ENCODE results near the gene BANP.
"Not testable (repeated sequence)": the region's sequence is repeated elsewhere in the genome, so short reads cannot be mapped to it uniquely, and the experiment has no call there.

BANP gene

GRCh38 chr16:88086571-88087516 is 135.6 kb downstream of the BANP start:
- no peak for DNase-seq (ENCODE audit: low spot score)

DNA sequence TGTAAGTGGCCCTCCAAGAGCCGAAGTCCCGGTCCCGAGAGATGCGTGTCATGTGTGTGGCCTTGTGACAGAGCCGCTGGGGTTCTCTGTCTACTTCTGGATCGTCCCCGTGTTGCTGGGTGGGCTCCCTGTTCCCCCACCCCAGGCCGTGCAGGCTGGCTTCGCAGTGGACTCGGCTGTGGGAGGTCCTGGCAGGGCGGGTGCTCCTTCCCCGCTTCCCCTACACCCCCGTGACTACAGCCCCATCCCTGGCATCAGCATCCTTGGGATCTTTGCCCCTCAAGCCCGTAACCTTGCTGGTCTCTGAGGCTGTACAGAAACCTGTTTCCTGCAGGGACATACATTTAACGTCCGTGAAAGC is 136.3 kb downstream of the BANP start:
- DNase-seq (ENCODE audit: low spot score), result no peak

DNA sequence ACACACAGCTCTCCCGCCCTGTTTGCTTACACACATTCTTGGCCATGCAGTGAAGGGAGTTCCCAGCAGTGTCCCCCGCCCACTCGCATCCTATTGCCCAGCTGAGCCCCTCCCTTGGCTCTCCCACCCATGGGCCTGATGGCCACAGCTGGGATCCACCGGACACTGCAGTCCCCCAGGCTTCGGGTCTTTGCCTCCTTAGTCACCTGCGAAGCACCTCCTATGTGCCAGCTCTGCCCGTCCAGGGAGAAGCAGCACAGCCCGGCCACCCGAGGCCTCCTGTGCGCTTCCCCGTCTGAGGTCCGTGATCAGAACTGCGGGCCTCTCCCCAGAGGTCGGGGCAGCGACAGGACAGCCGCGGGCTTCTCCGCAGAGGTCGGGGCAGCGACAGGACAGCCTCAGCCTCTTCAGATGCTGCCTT is 136.9 kb downstream of the BANP start:
- no peak for DNase-seq (ENCODE audit: low spot score)

DNA sequence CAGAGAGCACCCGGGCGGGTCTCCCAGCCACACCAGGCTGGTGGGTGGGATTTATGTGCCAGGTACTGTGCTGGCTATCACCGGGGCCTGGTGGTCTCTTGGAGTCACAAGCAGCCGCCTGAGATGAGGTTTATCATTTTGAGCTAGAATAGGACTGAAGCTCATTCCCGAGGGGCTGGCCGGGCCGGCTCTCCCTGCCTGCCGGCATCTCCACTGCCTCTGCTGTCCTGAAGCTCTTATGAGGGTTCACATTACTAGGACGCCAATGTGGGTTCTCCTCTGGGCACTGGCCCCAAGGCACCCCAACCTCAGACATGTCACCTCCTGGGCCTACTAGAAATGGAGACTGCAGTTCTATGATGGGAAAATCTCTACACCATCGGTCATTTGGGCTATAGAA is 137.4 kb downstream of the BANP start:
- not testable (repeated sequence) for DNase-seq (ENCODE audit: low spot score)

DNA sequence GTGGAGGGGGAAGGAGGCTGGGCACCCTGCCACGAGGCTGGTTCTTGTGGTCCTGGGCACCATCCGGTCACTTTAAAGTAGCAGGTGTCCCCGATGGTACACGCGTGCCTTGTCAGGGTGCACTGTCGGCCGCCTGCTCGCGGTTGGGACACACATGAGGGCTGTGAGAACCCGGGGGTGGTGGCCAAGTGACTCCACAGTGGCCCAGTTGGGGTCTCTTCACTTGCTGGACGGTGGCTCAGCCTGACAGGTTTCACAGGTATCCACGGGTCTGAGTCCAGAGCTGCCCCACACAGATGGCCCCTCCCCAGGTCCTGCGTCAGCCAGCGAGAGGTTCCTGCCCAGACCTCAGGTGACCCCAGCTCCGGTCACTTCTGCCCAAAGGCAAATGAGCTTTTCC is 137.8 kb downstream of the BANP start:
- not testable (repeated sequence) for DNase-seq (ENCODE audit: low spot score)

GRCh38 chr16:88089632-88090376 is 138.6 kb downstream of the BANP start:
- DNase-seq (ENCODE audit: low spot score), result peak; percentile 62

DNA sequence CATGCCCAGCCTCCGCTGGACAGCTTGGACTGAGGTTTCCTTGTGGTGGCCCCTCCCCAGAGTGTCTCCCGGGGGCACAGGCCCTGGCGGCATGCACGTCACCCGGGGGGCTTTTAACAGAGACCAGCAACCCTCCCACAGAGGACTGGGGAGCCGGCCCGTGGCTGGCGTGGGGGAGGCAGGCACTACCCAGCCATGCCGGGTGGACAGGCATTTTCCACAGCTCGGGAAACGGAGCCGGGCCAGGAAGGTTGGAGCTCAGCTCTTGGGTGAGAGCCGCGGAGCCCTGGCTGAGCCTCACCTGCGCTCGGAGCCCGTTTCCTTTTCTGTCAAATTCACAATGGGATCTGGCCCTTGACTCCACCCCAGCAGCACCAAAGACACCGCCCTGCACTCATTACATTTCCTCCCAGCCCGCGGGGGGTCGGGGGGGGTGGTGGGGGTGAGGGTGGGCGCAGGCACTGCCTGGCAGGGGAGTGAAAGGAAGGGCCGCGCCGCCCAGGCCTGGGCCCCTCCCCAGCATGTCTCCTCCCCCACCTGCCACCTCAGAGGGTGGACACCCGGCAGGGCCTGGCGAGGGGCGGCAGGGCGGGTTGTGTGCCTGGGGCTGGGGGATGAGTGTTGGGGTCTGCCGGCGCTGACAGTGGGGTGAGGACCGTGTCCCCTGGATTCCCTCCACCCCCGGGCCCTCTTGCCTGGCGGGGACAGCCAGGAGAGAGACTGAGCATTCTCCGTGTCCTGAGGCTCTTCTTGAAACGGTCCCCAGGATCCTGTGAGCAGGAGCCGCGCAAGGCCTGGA is 139.3 kb downstream of the BANP start:
- DNase-seq (ENCODE audit: low spot score), result peak; percentile 21

DNA sequence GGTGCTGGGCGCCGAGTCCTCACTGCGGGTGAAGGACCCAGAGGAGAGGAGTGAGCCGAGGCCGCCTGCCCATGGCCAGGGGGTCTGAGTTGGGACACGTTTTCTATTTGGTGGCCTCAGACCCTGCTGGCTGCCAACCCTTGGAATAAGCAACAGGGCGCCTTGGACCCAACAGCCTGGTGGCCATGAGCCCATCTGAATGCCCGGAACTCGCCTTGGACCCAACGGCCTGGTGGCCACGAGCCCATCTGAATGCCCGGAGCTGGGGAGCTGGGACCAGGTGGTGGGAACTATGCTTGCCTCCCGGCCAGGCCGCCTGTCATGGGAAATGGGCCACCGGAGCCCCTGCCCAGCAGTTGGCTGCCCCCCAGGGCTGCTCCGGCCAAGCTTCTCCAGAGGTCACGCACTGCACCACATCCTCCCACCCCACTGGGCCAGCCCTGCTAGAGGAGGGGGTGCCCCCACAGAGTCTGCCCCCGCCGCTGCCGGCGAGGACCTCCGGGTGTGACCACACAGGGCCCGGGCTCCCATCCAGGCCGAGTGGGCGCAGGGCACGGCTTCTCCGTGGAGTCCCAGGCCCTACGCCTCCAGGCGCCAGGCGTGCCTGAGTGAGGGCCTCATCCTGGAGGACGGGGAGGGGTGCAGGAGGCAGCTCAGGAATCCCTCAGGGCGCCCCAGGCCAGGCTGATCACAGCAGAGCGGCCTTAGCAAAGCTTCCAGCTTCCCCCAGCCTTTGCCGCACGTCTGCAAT is 140.2 kb downstream of the BANP start:
- not testable (repeated sequence) for DNase-seq (ENCODE audit: low spot score)

- not testable (repeated sequence) for DNase-seq (ENCODE audit: low spot score)
These were observed 140.7 kb downstream of the BANP start for GRCh38 chr16:88091972-88092302.

DNA sequence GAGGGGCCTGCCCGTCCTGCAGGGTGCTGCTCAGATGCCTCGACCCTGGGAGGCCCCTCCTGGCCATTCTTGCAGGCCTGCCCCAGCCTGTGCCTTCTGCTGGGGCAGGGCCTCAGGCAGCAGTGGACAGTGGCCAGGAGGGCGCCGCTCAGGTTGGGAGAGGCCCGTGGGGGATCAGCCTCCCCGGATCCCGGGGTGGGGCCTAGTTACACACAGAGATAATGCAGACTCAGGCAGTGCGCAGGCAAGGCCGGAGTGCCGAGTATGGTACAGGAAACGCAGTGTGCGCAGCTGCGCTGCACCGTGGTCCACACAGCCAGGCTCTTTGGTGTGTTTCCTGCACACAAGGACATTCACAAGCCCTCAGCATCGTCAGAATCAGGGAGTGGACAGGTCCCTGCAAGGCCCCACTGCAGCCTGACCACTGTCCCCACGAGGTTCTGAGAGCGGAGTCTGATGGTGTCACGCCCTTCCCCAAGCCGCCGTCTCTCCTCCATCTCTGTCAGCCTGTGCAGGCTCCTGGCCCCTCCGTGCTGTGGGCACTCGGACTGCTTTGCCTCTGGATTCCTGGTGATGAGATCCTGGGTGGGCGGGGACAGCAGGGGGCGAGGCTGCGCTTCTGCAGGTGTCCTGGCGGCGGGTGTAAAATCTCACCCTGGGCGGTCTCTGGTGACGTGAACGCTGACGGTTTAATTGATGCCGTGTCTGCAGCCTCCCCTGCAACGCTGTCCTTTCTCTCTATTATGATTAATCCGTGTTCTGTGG is 141.7 kb downstream of the BANP start:
- DNase-seq (ENCODE audit: low spot score), result not testable (repeated sequence)

DNA sequence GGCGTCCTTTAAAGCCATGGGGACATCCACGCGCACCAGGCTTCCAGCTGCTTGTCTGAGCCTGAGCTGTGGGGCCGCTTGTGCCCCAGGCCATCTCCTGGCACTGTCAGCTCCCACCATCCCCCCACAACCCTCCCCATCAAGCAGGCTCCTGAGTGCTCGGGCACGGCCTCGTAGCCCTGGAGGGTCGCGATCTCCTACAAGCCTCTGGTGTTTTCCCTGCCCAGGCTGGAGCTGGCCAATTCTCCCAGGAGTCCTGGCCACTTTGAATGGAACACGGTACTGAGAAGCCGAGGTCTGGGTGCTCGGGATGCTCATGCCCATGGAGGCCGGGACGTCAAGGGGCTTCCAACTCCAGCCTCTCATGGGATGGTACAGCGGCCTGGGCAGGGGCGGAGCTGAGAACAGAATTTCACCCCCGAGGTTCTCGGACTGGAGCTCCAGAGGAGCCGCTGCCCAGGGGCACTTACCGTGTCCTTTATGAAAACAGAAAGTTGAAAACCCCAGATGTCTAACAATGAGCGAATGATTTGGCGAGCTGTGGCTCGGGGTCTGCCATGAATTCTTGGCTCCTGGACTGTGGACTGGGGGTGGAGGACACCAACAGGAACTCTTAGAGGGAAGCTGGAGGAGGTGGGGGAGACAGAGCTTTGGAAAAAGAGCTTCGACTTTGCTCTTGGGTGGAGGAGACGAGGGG is 142.5 kb downstream of the BANP start:
- not testable (repeated sequence) for DNase-seq (ENCODE audit: low spot score)

DNA sequence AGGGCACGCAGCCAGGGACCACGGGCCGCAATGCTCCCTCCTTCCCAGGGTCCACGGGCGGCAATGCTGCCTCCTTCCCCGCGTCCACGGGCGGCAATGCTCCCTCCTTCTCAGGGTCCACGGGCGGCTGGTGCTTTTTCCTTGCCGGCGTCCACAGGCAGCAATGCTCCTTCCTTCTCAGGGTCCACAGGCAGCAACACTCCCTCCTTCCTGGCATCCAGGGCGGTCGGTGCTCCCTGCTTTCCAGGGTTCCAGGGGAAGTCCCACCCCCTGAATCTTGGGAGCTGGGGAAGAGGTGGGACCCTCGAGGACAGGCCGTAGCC is 143.0 kb downstream of the BANP start:
- DNase-seq (ENCODE audit: low spot score), result not testable (repeated sequence)

DNA sequence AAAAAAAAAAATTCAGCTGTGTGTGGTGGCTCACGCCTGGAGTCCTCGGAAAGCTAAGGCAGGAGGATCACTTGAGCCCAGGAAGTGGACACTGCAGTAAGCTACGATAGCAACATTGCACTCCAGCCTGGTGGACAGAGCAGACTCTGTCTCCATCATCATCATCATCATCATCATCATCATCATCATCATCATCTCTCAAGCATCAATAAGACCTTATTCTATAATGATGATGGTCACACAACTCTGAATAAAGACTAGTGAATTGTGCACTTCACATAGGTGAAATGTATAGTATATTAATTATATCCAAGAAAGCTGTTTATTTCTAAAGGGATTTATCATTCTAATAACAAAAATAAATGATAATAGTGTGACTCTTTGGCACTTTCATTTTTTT is 143.7 kb downstream of the BANP start:
- not testable (repeated sequence) for DNase-seq (ENCODE audit: low spot score)

DNA sequence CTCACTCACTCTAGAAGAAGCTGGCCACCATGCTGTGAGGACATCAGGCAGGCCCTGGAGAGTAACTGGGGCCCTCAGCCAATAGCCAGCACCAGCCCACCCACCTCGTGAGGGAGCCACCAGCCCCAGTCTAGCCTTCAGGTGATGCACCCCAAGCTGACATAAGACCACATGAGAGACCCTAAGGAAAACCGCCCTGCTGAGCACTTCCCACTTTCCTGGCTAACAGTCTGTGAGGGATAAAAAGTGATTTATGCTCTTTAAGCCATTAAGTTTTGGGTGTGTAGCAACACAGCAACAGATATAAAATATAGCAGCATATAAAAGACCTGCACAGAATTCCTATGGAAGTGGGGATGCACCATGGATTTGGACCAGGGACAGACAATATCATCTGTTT is 145.4 kb downstream of the BANP start:
- DNase-seq (ENCODE audit: low spot score), result not testable (repeated sequence)

DNA sequence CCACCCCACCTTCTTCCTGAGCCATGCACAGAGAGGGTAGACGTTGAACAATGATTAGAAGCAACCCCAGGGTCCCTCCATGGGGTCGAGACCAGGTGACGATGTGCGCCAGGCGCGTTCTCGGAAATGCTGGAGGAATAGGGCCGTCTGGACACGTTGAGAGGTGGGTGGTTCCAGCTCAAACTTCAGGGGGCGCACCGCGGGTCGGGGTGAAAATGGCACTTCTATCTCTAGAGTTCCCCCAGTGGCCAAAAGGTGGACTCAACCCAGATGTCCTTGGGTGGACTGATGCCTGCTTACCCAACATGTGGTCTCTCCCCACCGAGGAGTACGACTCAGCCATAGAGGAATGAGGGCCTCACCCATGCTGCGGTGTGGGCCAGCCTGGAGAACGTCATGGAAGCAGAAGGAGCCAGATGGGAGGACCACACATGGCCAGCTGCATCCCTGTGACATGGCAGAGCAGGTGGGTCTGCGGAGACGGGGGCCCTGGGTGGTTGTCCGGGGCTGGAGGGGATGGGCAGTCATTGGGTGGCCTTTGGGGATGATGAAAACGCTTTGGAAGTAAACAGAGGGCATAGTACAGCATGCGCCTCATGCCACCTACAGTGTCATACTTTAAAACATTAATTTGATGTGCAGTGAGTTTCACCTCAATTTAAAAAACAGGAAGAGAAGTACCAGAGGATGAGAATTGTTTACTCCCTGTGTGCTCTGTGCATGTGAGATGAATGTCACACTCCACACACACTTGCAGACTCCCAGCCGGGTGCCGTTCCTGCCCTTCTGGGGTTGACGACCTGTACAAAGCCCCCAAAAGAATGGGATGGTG is 147.7 kb downstream of the BANP start:
- DNase-seq (ENCODE audit: low spot score), result not testable (repeated sequence)

DNA sequence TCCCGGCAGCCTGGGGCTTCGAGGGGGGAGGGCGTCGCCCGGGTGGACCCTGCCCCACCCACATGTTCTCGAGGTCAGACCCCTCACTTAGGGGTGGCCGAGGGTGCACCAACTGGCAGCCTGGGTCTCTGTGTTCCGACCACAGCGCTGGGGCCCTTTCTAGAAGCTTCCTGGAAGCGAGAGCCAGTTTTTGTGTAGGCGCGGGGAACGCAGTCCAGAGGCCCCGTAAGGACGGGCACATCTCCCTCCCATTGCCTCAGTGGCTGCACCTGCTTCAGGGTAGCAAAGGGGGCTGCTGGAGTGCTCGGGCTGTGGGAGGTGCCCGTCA is 148.3 kb downstream of the BANP start:
- no peak for DNase-seq (ENCODE audit: low spot score)

DNA sequence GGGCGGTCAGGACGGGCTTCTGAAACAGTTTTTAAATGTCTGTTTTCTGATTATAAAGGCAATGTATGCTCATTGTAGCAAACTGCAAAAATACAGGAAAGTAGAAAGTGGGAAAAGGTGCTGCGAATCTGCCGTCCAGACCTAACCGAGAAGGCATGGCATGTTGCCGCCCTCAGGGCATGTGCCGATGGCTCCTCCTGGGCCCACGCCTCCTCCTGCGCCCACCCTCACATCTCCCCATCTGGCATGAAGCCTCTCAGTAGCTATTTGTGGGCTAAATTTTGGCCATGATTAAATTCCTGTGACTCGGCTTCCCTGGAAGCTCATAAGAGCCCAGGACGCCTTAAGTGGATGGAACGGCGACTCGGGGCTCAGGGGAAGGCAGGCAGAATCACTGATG is 148.7 kb downstream of the BANP start:
- DNase-seq (ENCODE audit: low spot score), result not testable (repeated sequence)

- not testable (repeated sequence) for DNase-seq (ENCODE audit: low spot score)
These were observed 149.8 kb downstream of the BANP start for GRCh38 chr16:88100801-88101622.

- not testable (repeated sequence) for DNase-seq (ENCODE audit: low spot score)
These were observed 150.4 kb downstream of the BANP start for GRCh38 chr16:88101623-88102105.
